GM13977 (cell line): ENCODE results near the gene WDFY4.

Experiments
- DNase-seq: peaks from one replicate; pipeline ENCODE4 v3.0.0; 2012; ENCODE audit warnings: low spot score
- in situ Hi-C: fragments of 300-500 bp; cut with MboI; formaldehyde crosslinking; loops from one replicate; pipeline ENCODE4 v1.12.0; 2022; ENCODE audit warnings: low sequenced_read_pairs, low pct_unique_long_range_greater_than_20kb, mixed read lengths, inconsistent platforms; ENCODE audit not compliant: unreplicated experiment
- TF ChIP-seq, protein P1 (sequence below): IDR thresholded peaks from 2 replicates; pipeline ENCODE4 v1.5.1; 2012; ENCODE audit warnings: mild to moderate bottlenecking, control low read depth; ENCODE audit not compliant: insufficient read depth; ENCODE audit errors: extremely low read depth, missing control alignments

Gene WDFY4

DNA sequence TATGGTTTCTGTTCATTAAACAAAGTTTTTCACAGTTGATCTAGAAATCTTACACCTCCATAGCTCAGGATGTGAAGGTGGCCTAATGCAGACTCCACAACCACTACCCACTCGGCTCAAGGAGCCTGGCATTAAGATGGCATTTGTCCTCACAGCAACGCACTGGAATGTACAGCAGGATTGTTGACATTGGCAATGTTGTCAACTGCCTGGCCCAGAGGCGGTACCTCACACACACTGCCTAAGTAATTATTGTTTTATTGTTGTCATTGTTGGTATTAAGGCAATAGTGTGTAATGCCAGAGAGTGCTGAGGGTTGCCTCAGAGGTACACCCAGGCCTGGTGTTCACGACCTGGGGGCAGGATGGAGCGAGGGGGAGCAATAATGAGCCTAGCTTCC lies 216.6 kb downstream of the WDFY4 start:
- TF ChIP-seq, protein P1, sequence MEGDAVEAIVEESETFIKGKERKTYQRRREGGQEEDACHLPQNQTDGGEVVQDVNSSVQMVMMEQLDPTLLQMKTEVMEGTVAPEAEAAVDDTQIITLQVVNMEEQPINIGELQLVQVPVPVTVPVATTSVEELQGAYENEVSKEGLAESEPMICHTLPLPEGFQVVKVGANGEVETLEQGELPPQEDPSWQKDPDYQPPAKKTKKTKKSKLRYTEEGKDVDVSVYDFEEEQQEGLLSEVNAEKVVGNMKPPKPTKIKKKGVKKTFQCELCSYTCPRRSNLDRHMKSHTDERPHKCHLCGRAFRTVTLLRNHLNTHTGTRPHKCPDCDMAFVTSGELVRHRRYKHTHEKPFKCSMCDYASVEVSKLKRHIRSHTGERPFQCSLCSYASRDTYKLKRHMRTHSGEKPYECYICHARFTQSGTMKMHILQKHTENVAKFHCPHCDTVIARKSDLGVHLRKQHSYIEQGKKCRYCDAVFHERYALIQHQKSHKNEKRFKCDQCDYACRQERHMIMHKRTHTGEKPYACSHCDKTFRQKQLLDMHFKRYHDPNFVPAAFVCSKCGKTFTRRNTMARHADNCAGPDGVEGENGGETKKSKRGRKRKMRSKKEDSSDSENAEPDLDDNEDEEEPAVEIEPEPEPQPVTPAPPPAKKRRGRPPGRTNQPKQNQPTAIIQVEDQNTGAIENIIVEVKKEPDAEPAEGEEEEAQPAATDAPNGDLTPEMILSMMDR, result no peak
- in situ Hi-C loops, result no loop called here
- DNase-seq, result no peak

DNA sequence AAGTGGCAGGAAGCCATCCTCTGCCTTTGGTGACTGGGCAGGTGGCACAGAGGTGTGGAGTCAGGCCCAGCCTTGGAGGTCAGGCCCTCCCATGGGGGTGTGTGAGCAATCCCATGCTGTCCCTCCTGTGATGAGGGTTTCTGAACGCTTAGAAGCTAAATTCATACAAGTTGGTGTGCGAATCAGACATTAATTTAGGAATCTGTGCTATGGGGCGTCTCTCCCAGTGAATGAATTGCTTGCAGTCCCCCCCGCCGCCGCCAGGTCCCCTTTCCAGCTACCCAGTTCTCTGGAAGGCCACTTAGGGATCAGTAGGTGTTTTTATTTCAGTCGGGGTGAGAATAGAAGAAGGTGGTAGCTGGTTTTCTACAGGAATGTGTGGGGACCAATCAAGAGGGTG lies 217.4 kb downstream of the WDFY4 start:
- DNase-seq, result no peak
- in situ Hi-C loops, result no loop called here
- TF ChIP-seq, protein P1, result no peak

DNA sequence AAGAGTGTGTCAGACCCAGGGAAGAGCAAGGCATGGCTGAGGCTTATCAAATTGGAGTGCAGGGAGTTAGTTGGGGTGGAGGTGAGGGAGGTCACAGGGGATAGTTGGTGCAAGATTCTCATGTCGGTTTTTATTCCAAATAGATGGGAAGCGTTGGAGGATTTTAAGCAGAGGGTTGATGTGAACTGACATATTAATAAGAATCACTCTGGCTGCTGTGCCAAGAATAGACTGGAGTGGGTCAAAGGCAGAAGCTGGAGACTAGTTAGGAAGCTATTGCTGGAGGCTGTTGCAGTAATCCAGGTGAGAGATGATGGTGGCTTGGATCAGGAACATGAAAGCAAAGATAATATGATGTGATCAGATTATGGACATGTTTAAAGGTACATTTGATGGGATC lies 218.5 kb downstream of the WDFY4 start:
- TF ChIP-seq, protein P1, result no peak
- no peak for DNase-seq
- in situ Hi-C loops, result no loop called here

DNA sequence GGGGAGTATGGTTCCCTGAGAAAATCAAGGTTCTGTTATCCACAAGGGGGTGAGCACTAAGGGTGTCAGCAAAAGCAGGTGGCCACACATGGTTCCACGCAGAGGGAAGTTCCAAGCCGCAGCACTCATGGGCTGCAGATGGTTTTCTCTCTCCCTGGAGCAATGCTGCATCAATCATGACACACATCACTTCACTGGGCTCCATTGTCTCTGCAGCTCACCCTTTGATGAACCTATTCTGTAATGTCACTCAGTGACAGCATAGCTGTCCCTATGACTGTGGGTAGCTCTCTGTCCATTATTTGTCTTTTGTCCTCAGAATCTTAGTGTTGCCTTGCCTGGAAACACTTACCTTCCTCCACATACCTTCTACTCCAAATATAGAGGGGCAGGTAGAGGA lies 220.2 kb downstream of the WDFY4 start:
- TF ChIP-seq, protein P1, result no peak
- in situ Hi-C loops, result no loop called here
- no peak for DNase-seq

DNA sequence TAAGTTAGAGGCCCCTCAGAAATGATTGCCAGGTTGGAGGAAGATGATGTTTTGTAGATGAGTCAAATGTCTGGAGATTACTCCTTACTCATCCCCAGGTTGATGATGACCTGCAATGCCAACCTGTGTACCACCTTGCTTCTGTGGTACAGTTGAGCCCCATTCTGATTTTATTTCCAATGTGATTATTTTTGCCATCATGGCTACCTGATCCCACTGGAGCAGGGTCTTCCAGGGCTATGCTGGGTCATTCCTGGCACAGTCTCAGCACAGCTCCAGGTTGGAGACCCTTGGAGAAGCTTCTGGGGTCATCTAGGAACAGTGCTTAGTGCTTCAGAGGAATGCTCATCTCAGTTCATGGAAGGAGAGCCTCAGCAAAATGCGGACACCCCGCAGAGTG lies 220.6 kb downstream of the WDFY4 start:
- in situ Hi-C loops, result no loop called here
- no peak for DNase-seq
- TF ChIP-seq, protein P1, result no peak

DNA sequence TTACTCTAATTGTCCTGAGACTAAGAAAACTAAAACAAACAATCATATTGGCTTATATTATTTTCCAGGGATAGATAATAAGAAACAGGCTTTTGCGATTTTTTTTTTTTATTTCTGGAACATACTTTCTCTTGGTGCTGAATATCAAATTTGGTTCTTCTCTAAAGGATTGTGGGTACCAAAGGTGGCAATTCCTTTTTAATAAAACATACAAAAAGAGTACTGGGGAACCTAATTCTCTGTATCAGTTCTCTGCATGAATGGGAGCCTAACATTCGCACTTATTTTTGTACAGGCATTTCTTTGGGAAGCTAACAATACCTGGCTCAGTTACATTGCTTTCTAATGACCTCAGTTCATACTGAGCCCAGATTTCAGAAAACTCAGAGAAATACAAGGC lies 222.2 kb downstream of the WDFY4 start:
- in situ Hi-C loops, result no loop called here
- TF ChIP-seq, protein P1, result no peak
- DNase-seq, result no peak

DNA sequence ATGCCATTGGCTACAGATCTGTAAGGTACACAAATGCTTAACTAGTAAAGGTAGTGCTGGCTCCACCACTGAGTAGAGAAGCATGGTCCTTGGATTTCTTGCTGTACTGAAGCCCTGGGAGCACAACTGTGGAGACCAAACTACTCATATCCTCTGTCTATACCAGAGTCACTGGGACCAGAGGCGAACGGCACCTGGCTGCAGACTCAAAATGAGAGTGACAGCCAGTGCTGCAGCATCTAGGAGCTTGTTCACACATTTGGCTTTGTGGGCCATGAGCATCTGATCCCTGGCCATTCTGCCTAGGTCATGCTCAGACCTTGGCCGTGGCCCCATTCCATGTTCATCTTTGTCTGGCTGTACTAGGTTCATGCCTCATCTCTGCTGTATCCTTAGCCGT lies 223.1 kb downstream of the WDFY4 start:
- DNase-seq, result peak; percentile 50
- in situ Hi-C loops, result no loop called here
- TF ChIP-seq, protein P1, result no peak
